GM12892 (cell line): ENCODE results near the gene DLG2.

Source experiments
- POLR2A ChIP-seq: IDR thresholded peaks from 2 replicates; pipeline ENCODE4 v1.6.1; 2011; ENCODE audit warnings: low read depth, low read length, control low read depth
- POLR2AphosphoS5 ChIP-seq: IDR thresholded peaks from 2 replicates; pipeline ENCODE4 v1.6.1; 2011; ENCODE audit warnings: low read depth, low read length, control low read depth
- TAF1 ChIP-seq: IDR thresholded peaks from 2 replicates; pipeline ENCODE4 v1.6.1; 2011; ENCODE audit warnings: low read depth, mild to moderate bottlenecking, control low read depth, low read length, borderline replicate concordance

- TF ChIP-seq TAF1: no peak
- TF ChIP-seq POLR2AphosphoS5: no peak
- TF ChIP-seq POLR2A: no peak
These were observed 241.6 kb downstream of the DLG2 start for GRCh38 chr11:85385547-85385946.
